Measurements from ENCODE around the gene NAXD. TPM values are rescaled to one million over a fixed set of nuclear protein-coding genes. Genes with fewer than 3 reads are reported as not detected.
"Not testable (repeated sequence)": the region's sequence is repeated elsewhere in the genome, so short reads cannot be mapped to it uniquely, and the experiment has no call there.

The NAXD gene
- polyA plus RNA-seq, 1 donor, result 37.0 TPM

DNA sequence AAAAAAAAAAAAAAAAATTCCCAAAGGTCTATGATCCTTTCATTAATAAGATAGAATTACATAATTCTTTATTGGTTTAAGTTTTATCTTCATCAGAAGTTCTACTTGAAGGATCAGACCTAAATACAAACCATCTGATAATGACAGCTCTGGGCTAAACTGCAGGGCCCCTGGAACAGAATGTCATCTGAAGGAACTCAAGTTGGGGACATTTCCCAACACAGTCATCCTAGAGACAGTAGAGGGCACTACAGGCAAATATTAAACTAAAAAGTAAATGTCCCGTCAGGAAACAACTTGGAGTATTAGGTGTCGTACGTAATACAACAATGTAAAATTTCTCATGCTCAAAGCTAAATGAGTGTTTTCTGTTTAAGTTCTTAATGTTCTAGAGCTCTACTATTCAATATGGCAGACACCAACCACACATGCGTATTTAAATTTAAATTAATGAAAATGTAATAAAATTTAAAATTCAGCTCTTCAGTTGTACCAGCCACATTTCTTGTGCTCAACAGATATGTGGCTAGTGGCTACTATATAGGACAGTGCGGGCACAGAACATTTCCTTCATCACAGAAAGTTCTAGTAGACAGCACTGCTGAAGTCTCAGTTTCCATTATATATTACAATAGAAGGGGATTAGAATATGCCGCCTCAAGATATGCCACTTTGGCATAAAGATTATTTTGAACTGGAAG lies 21.8 kb upstream of the NAXD start:
- no peak overlapping the region for H3K27ac ChIP-seq (ENCODE audit: low read length)
- no peaks in the 10 kb centered on the region for H3K27me3 ChIP-seq (ENCODE audit: control insufficient read depth, insufficient read depth, low read length)
- no peaks in the 10 kb centered on the region for H3K4me1 ChIP-seq (ENCODE audit: control insufficient read depth, insufficient read depth, low read length)
- H3K4me3 ChIP-seq (ENCODE audit: low read length), result no peak overlapping the region
- H3K36me3 ChIP-seq (ENCODE audit: control insufficient read depth, insufficient read depth, low read length), result no peaks in the 10 kb centered on the region
- no peaks in the 10 kb centered on the region for H3K9me3 ChIP-seq (ENCODE audit: control insufficient read depth, low read depth, low read length)
- peak; percentile 43 to 64 for DNase-seq
- 100% methylated on average over 1 of the region's 6 CpGs for WGBS (ENCODE audit: insufficient coverage, low lambda C conversion rate)

DNA sequence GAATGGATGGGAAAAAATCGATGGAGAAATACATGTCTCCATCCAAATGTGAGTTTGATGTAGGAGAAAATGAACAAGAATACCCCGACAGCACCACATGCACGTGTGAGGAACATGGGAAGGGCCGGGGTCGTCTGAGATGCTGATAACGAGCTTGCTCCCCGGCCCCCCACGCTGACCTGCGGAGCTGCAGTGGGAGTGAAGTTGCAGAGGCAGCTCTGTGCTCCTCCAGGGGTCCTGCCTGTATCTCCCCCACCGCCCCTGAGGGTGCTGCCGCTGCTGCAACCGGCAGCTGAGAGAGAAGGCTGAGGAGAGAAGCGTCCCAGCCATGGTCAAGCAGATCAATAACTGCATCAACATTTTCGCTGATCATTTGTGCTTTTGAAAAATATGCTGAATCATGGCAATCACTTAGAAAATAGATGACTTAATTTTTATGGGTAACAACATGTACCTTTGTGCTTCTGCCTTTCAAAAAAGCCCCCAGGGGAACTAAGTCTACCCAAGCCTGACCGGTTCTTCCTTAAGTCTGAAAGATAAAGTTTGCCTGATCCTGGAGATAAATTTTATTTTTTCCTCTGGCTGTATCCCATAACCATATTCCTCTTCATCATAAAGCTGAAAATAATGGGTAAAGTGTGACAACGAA lies 18.2 kb upstream of the NAXD start:
- H3K27me3 ChIP-seq (ENCODE audit: control insufficient read depth, insufficient read depth, low read length), result no peaks in the 10 kb centered on the region
- peaks cover 5% of the 10 kb centered on the region for H3K4me1 ChIP-seq (ENCODE audit: control insufficient read depth, insufficient read depth, low read length)
- H3K9me3 ChIP-seq (ENCODE audit: control insufficient read depth, low read depth, low read length), result no peaks in the 10 kb centered on the region
- no peaks in the 10 kb centered on the region for H3K36me3 ChIP-seq (ENCODE audit: control insufficient read depth, insufficient read depth, low read length)
- H3K4me3 ChIP-seq (ENCODE audit: low read length), result no peak overlapping the region
- 63% methylated on average over 1 of the region's 16 CpGs for WGBS (ENCODE audit: insufficient coverage, low lambda C conversion rate)
- no peak for DNase-seq
- H3K27ac ChIP-seq (ENCODE audit: low read length), result no peak overlapping the region

DNA sequence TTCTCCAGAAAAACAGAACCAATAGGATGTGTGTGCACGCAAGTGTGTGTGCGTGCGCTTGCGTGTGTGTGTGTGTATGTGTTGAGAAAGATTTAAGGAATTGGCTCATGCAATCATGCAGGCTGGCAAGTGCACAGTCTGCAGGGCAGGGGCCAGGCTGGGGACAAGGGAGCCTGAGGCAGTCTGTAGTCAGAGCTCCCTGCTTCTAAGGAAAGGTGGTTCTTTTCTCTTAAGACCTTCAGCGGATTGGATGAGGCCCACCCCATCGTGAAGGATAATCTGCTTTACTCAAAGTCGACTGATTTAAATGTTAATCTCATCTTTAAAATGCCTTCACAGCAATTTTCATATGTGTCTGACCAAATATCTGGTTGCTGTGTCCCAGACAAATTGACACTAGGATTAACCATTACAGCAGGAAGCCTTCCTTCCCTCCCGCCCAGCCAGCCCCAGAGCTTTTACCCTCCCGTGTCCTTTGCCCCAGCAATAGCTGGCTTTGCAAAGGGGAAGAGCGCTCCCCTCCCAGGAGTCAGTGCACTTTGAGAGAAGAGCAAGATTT lies 15.0 kb upstream of the NAXD start:
- WGBS (ENCODE audit: insufficient coverage, low lambda C conversion rate), result no CpG with 5 or more reads among the region's 10 CpGs
- Histone ChIP-seq H3K9me3 (ENCODE audit: control insufficient read depth, low read depth, low read length) (no peaks in the 10 kb centered on the region), H3K27ac (ENCODE audit: low read length) (peak overlapping the region; percentile 51), H3K4me1 (ENCODE audit: control insufficient read depth, insufficient read depth, low read length) (peaks cover 7% of the 10 kb centered on the region), H3K27me3 (ENCODE audit: control insufficient read depth, insufficient read depth, low read length) (no peaks in the 10 kb centered on the region), H3K4me3 (ENCODE audit: low read length) (no peak overlapping the region), H3K36me3 (ENCODE audit: control insufficient read depth, insufficient read depth, low read length) (no peaks in the 10 kb centered on the region)
- peak in 1 of 2 donors; percentile 70 for DNase-seq

DNA sequence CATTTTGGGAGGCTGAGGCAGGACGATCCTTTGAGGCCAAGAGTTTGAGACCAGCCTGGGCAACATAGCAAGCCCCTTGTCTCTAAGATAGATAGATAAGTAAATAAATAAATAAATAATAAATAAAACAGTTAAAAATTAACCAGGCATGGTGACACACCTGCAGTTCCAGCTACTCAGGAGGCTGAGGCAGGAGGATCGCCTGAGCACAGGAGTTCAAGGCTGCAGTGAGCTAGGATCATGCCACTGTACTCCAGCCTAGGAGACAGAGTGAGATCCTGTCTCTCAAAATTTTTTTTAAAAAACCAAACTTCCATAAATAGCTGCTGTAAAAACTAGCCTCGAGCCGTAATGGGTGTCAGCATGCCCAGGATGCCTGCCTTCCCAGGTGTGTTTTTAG lies 14.4 kb upstream of the NAXD start:
- peak overlapping the region; percentile 51 for H3K27ac ChIP-seq (ENCODE audit: low read length)
- no peaks in the 10 kb centered on the region for H3K9me3 ChIP-seq (ENCODE audit: control insufficient read depth, low read depth, low read length)
- peaks cover 7% of the 10 kb centered on the region for H3K4me1 ChIP-seq (ENCODE audit: control insufficient read depth, insufficient read depth, low read length)
- no peak overlapping the region for H3K4me3 ChIP-seq (ENCODE audit: low read length)
- no peaks in the 10 kb centered on the region for H3K27me3 ChIP-seq (ENCODE audit: control insufficient read depth, insufficient read depth, low read length)
- no peak for DNase-seq
- WGBS (ENCODE audit: insufficient coverage, low lambda C conversion rate), result 80% methylated on average over 1 of the region's 4 CpGs
- H3K36me3 ChIP-seq (ENCODE audit: control insufficient read depth, insufficient read depth, low read length), result no peaks in the 10 kb centered on the region

DNA sequence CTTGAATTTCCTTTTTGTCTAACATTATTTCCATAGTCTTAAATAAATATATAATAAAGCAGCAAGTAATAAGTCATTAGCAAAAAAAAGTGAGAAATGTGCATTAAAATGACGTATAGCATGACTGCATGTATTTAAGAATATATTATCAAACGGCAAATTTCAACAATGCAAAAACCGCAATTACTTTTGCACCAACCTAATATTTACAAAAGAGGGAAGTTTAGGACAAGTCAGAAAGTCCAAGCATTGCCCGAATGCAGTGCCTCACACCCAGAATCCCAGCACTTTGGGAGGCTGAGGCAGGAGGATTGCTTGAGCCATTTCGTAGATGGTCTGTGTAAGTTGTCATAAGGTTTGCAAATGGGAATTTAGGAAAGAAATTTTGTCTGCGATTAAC lies 10.2 kb upstream of the NAXD start:
- WGBS (ENCODE audit: insufficient coverage, low lambda C conversion rate), result 100% methylated on average over 2 of the region's 6 CpGs
- DNase-seq, result no peak
- Histone ChIP-seq H3K9me3 (ENCODE audit: control insufficient read depth, low read depth, low read length) (peaks cover 4% of the 10 kb centered on the region), H3K36me3 (ENCODE audit: control insufficient read depth, insufficient read depth, low read length) (no peaks in the 10 kb centered on the region), H3K4me1 (ENCODE audit: control insufficient read depth, insufficient read depth, low read length) (peaks cover 6% of the 10 kb centered on the region), H3K4me3 (ENCODE audit: low read length) (no peak overlapping the region), H3K27me3 (ENCODE audit: control insufficient read depth, insufficient read depth, low read length) (peaks cover under 1% of the 10 kb centered on the region), H3K27ac (ENCODE audit: low read length) (no peak overlapping the region)

DNA sequence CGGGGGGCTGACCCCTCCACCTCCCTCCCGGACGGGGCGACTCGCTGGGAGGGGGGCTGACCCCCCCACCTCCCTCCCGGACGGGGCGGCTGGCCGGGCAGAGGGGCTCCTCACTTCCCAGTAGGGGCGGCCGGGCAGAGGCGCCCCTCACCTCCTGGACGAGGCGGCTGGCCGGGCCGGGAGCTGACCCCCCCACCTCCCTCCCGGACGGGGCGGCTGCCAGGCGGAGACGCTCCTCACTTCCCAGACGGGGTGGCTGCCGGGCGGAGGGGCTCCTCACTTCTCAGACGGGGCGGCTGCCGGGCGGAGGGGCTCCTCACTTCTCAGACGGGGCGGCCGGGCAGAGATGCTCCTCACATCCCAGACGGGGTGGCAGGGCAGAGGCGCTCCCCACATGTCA lies 9.1 kb upstream of the NAXD start:
- H3K9me3 ChIP-seq (ENCODE audit: control insufficient read depth, low read depth, low read length); H3K36me3 ChIP-seq (ENCODE audit: control insufficient read depth, insufficient read depth, low read length); H3K4me1 ChIP-seq (ENCODE audit: control insufficient read depth, insufficient read depth, low read length); H3K4me3 ChIP-seq (ENCODE audit: low read length); H3K27me3 ChIP-seq (ENCODE audit: control insufficient read depth, insufficient read depth, low read length); H3K27ac ChIP-seq (ENCODE audit: low read length); DNase-seq: not testable (repeated sequence)
- no CpG with 5 or more reads among the region's 33 CpGs for WGBS (ENCODE audit: insufficient coverage, low lambda C conversion rate)

DNA sequence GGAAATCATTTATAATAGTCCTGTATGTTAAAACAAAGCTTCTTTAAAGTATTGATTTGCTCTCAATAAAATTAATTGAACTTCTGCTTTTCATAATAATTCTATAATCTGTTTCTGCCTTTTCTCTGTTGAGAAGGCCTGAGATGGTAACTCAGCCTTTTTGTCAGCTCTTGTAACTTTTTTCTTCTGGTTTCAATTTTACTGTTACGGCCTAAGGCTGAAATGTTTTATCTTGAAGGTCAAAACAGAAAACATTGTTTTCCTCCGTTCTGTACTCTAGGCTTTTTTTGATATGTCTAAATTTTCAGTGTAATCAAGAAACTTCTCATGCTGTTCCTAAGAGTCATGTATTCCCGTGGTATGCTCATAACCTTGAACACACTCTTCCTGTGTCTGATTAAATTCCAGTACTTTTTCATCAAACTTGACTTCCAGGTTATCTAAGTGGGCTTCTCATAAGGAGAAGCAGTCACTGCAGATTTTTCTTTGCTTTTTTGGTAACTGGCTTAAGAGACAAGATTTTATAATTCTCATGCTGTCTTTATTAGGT lies 7.6 kb upstream of the NAXD start:
- Histone ChIP-seq H3K4me3 (ENCODE audit: low read length) (no peak overlapping the region), H3K27me3 (ENCODE audit: control insufficient read depth, insufficient read depth, low read length) (peaks cover 4% of the 10 kb centered on the region), H3K36me3 (ENCODE audit: control insufficient read depth, insufficient read depth, low read length) (no peaks in the 10 kb centered on the region), H3K9me3 (ENCODE audit: control insufficient read depth, low read depth, low read length) (peaks cover 4% of the 10 kb centered on the region), H3K4me1 (ENCODE audit: control insufficient read depth, insufficient read depth, low read length) (no peaks in the 10 kb centered on the region), H3K27ac (ENCODE audit: low read length) (no peak overlapping the region)
- no peak for DNase-seq
- 92% methylated on average over 2 of the region's 3 CpGs for WGBS (ENCODE audit: insufficient coverage, low lambda C conversion rate)

DNA sequence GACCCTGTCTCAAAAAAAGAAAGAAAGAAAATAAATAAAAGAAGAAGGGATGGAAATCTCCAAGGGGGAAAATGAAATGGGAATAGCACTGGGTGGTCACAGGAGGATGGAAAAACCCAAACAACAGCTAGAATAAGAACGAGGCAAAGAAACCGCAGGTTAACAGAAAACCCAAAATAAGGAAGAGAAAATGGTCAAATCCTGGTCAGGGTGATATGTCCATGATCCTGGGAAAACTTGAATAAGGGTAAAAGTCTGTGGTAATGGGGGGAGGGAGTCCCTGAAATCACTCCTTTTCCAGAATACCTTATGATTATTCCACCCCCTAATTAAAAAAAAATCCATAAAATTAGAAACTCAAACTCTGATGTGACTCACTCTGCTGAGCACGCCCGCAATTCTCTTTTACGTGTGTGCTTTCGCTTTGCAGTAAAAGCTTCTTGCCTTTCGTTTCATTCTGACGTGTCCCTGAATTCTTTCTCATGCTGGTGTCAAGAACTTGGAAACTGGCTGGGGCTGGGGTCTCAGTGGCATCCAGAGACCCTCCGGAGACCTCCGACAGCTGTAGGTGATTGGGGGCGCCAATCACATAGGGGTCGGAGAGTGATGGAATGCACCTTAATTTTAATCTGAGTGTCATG lies 4.3 kb upstream of the NAXD start:
- no peak for DNase-seq
- Histone ChIP-seq H3K4me1 (ENCODE audit: control insufficient read depth, insufficient read depth, low read length) (no peaks in the 10 kb centered on the region), H3K27me3 (ENCODE audit: control insufficient read depth, insufficient read depth, low read length) (peaks cover 4% of the 10 kb centered on the region), H3K4me3 (ENCODE audit: low read length) (no peak overlapping the region), H3K9me3 (ENCODE audit: control insufficient read depth, low read depth, low read length) (peaks cover 8% of the 10 kb centered on the region), H3K27ac (ENCODE audit: low read length) (no peak overlapping the region), H3K36me3 (ENCODE audit: control insufficient read depth, insufficient read depth, low read length) (no peaks in the 10 kb centered on the region)
- 90% methylated on average over 2 of the region's 12 CpGs for WGBS (ENCODE audit: insufficient coverage, low lambda C conversion rate)

DNA sequence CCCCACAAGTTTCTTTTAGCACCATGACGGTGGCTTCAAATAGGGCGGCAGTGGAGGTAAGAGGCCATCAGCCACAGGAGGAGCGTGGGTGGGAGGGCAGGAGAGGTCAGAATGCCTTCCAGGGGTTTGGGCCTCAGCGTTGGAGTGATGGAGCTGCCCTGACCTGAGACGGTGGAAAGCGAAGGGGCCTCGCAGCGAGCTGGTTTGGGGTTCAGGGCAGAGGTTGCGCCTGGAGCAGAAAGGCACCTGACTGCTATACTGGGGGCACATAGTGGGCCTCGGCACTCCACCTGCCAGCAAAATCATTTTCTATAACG lies 382 bp upstream of the NAXD start:
- WGBS (ENCODE audit: insufficient coverage, low lambda C conversion rate), result no CpG with 5 or more reads among the region's 11 CpGs
- no peak for DNase-seq
- Histone ChIP-seq H3K9me3 (ENCODE audit: control insufficient read depth, low read depth, low read length) (peaks cover 5% of the 10 kb centered on the region), H3K4me3 (ENCODE audit: low read length) (peak overlapping the region; percentile 74), H3K27ac (ENCODE audit: low read length) (peak overlapping the region; percentile 85), H3K27me3 (ENCODE audit: control insufficient read depth, insufficient read depth, low read length) (peaks cover 4% of the 10 kb centered on the region), H3K4me1 (ENCODE audit: control insufficient read depth, insufficient read depth, low read length) (peaks cover 11% of the 10 kb centered on the region), H3K36me3 (ENCODE audit: control insufficient read depth, insufficient read depth, low read length) (no peaks in the 10 kb centered on the region)
